Gastrocnemius medialis (tissue), 4 donors: ENCODE measurements around the gene ST6GAL2.

Source experiments
- CTCF ChIP-seq, 5 experiments: fragments of 450-650 bp in 3 of 5; fragments of 200-600 bp in 2 of 5; sonication (generic) in 2 of 5; IDR thresholded peaks in 4 of 5; conservative IDR thresholded peaks in 1 of 5; 1 replicate in 4 of 5; 2 replicates in 1 of 5; pipeline ENCODE4 v1.5.1; 2016 to 2019; ENCODE audit warnings: antibody characterized with exemption in 5 of 5, mild to moderate bottlenecking in 3 of 5, moderate library complexity in 3 of 5
- POLR2A ChIP-seq, 2 donors: fragments of 450-650 bp; IDR thresholded peaks; one replicate each; pipeline ENCODE4 v1.6.1; 2017; ENCODE audit warnings: antibody characterized with exemption in 2 of 2, mild to moderate bottlenecking in 2 of 2, moderate library complexity in 2 of 2

- no peak for TF ChIP-seq CTCF (IDR thresholded peaks at IDR 0.05 in 4 of 5, conservative IDR thresholded peaks at IDR 0.05 in 1 of 5)
- TF ChIP-seq POLR2A (IDR thresholded peaks at IDR 0.05): no peak
These were observed 104.8 kb downstream of the ST6GAL2 start for GRCh38 chr2:106781196-106781595.
